Measurements from ENCODE around the gene ZNF556. TPM values are rescaled to one million over a fixed set of nuclear protein-coding genes. Genes with fewer than 3 reads are reported as not detected.

Gene ZNF556
- total RNA-seq, 3 donors from 2014 or later (not counting 1 experiment from before 2014, with no cell fraction given), result not detected

- Mint-ChIP-seq H3K9me3 (no peaks in the 10 kb centered on the region), H3K27me3 (ENCODE audit: low read depth in 2 of 2) (no peaks in the 10 kb centered on the region)
- WGBS (ENCODE audit: insufficient coverage), result 97% methylated on average over 5 of the region's 5 CpGs
Measured at GRCh38 chr19:2822846-2823245, 44.3 kb upstream of the ZNF556 start.

DNA sequence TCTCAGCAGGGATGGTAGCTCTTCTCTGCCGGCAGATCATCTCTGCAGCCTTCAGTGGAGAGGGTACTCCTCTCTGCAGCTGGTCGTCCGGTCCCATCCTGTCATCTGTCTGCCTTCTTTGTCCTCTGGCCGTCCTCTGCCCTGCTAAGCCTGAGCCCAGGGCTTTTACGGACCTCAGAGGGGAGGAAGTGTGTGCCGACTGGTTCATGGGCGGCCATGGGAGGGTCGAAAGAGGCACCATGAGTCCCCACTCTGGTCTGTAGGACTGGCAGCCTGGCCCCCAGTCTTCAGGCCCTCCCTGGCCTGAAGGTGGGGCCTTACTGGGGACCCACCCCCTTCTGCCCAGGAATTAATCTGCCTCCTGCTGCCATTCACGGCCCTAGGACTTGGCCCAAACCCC, 43.5 kb upstream of the ZNF556 start:
- Histone ChIP-seq H3K27me3 (ENCODE audit: control insufficient read depth, insufficient read depth, low read length) (no peaks in the 10 kb centered on the region), H3K36me3 (ENCODE audit: control insufficient read depth, insufficient read depth, low read length) (no peaks in the 10 kb centered on the region), H3K4me1 (ENCODE audit: control insufficient read depth, insufficient read depth, low read length) (peaks cover 11% of the 10 kb centered on the region), H3K27ac (ENCODE audit: low read length) (no peak overlapping the region), H3K9me3 (ENCODE audit: control insufficient read depth, insufficient read depth, low read length) (no peaks in the 10 kb centered on the region), H3K4me3 (ENCODE audit: low read length) (no peak overlapping the region)
- Mint-ChIP-seq H3K36me3 (no peaks in the 10 kb centered on the region), H3K9me3 (no peaks in the 10 kb centered on the region), H3K4me3 (no peak overlapping the region), H3K4me1 (peaks cover 0 to 5% of the 10 kb centered on the region in 2 donors), H3K27me3 (ENCODE audit: low read depth in 2 of 2) (no peaks in the 10 kb centered on the region), H3K27ac (no peak overlapping the region)
- WGBS (ENCODE audit: insufficient coverage), result 87% methylated on average over 9 of the region's 9 CpGs
- DNase-seq (no peak), ATAC-seq (no peak)
- TF ChIP-seq CTCF (IDR thresholded peaks at IDR 0.05), result no peak
- intact Hi-C loops (cut with micrococcal nuclease), result no loop called here

More at GRCh38 chr19:2822846-2823245, 44.3 kb upstream of the ZNF556 start:
- intact Hi-C loops (cut with micrococcal nuclease), result no loop called here
- H3K9me3 ChIP-seq (ENCODE audit: control insufficient read depth, insufficient read depth, low read length), result no peaks in the 10 kb centered on the region
- peaks cover 0 to 4% of the 10 kb centered on the region in 2 donors for H3K4me1 Mint-ChIP-seq
- no peaks in the 10 kb centered on the region for H3K36me3 ChIP-seq (ENCODE audit: control insufficient read depth, insufficient read depth, low read length)
- no peak for ATAC-seq
- no peak overlapping the region for H3K27ac ChIP-seq (ENCODE audit: low read length)
- no peak overlapping the region for H3K4me3 Mint-ChIP-seq
- H3K36me3 Mint-ChIP-seq, result no peaks in the 10 kb centered on the region
- H3K27ac Mint-ChIP-seq, result no peak overlapping the region
- H3K27me3 ChIP-seq (ENCODE audit: control insufficient read depth, insufficient read depth, low read length), result no peaks in the 10 kb centered on the region
- peaks cover 11% of the 10 kb centered on the region for H3K4me1 ChIP-seq (ENCODE audit: control insufficient read depth, insufficient read depth, low read length)
- no peak for DNase-seq
- no peak overlapping the region for H3K4me3 ChIP-seq (ENCODE audit: low read length)
- TF ChIP-seq CTCF (IDR thresholded peaks at IDR 0.05), result no peak

DNA sequence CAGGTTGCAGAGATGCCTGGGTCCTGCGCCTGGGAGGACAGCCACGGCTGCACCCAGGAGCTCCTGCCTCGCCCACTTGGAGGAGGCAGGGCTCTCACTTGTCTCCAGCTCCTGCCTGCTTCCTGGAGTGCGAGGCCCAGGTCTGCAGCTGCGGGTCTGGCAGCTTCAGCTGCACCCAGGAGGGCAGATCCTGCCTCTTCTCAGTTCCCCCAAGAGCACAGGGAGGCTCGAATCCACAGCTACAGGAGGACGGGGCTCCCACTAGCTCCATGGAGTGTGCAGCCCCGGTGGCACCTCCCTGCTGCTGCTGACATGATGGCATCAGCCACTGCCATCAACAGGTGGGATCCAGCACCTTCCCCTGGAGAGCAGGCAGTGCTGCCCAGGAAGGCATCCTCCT, 43.0 kb upstream of the ZNF556 start:
- H3K36me3 Mint-ChIP-seq, result no peaks in the 10 kb centered on the region
- Histone ChIP-seq H3K27ac (ENCODE audit: low read length) (no peak overlapping the region), H3K36me3 (ENCODE audit: control insufficient read depth, insufficient read depth, low read length) (no peaks in the 10 kb centered on the region), H3K9me3 (ENCODE audit: control insufficient read depth, insufficient read depth, low read length) (no peaks in the 10 kb centered on the region), H3K4me3 (ENCODE audit: low read length) (no peak overlapping the region), H3K4me1 (ENCODE audit: control insufficient read depth, insufficient read depth, low read length) (peaks cover 11% of the 10 kb centered on the region), H3K27me3 (ENCODE audit: control insufficient read depth, insufficient read depth, low read length) (no peaks in the 10 kb centered on the region)
- DNase-seq (no peak), ATAC-seq (no peak)
- WGBS (ENCODE audit: insufficient coverage), result 83% methylated on average over 8 of the region's 8 CpGs
- no peak for TF ChIP-seq CTCF (IDR thresholded peaks at IDR 0.05)
- peaks cover 0 to 5% of the 10 kb centered on the region in 2 donors for H3K4me1 Mint-ChIP-seq
- no peaks in the 10 kb centered on the region for H3K27me3 Mint-ChIP-seq (ENCODE audit: low read depth in 2 of 2)
- H3K9me3 Mint-ChIP-seq, result no peaks in the 10 kb centered on the region
- intact Hi-C loops (cut with micrococcal nuclease), result no loop called here
- no peak overlapping the region for H3K4me3 Mint-ChIP-seq
- no peak overlapping the region for H3K27ac Mint-ChIP-seq

DNA sequence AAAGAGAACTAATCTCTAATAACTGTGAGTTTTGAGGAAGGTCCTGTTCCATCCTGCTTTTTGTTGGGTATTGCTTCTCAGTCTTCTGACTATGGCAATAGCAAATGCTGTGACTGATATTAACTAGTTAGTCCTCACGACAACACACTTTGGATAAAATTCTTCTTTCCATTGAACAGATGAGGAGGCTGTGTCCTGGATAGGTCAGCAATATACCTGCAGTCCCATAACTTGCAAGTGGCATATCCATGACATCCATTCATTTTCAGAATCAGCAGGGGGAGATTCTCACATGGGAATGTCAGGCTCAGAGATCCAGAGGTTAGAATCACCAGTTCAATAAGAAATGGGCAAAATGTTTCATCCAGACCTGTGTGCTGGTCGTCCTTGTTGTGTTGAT, 40.1 kb upstream of the ZNF556 start:
- WGBS (ENCODE audit: insufficient coverage), result 92% methylated on average over 2 of the region's 2 CpGs
- Mint-ChIP-seq H3K27ac (no peak overlapping the region), H3K4me3 (no peak overlapping the region), H3K36me3 (no peaks in the 10 kb centered on the region), H3K9me3 (no peaks in the 10 kb centered on the region), H3K4me1 (peaks cover 0 to 5% of the 10 kb centered on the region in 2 donors), H3K27me3 (ENCODE audit: low read depth in 2 of 2) (no peaks in the 10 kb centered on the region)
- peaks cover 4% of the 10 kb centered on the region for H3K9me3 ChIP-seq (ENCODE audit: control insufficient read depth, insufficient read depth, low read length)
- no peak for DNase-seq
- no peaks in the 10 kb centered on the region for H3K27me3 ChIP-seq (ENCODE audit: control insufficient read depth, insufficient read depth, low read length)
- H3K36me3 ChIP-seq (ENCODE audit: control insufficient read depth, insufficient read depth, low read length), result no peaks in the 10 kb centered on the region
- H3K4me1 ChIP-seq (ENCODE audit: control insufficient read depth, insufficient read depth, low read length), result no peaks in the 10 kb centered on the region
- no peak for ATAC-seq
- TF ChIP-seq CTCF (IDR thresholded peaks at IDR 0.05), result no peak
- no peak overlapping the region for H3K4me3 ChIP-seq (ENCODE audit: low read length)
- H3K27ac ChIP-seq (ENCODE audit: low read length), result no peak overlapping the region
- intact Hi-C loops (cut with micrococcal nuclease), result no loop called here

All from natural killer cell (primary cell).